A549 (cell line): ENCODE measurements around the gene KRTAP10-10.

ENCODE experiments used
- CHD4 ChIP-seq: fragments of 200-600 bp; sonication (generic); IDR thresholded peaks from 2 replicates; pipeline ENCODE4 v1.6.1; 2016; ENCODE audit warnings: antibody characterized with exemption, mild to moderate bottlenecking, borderline replicate concordance
- EHMT2 ChIP-seq: fragments of 200-600 bp; sonication (generic); IDR thresholded peaks from 2 replicates; pipeline ENCODE4 v1.6.1; 2016; ENCODE audit warnings: antibody characterized with exemption, low read depth, mild to moderate bottlenecking, moderate library complexity
- KDM5A ChIP-seq: fragments of 200-600 bp; sonication (generic); IDR thresholded peaks from 2 replicates; pipeline ENCODE4 v1.6.1; 2016; ENCODE audit warnings: antibody characterized with exemption, mild to moderate bottlenecking
- MYC ChIP-seq: IDR thresholded peaks from 2 replicates; pipeline ENCODE4 v1.6.1; 2012; ENCODE audit warnings: mild to moderate bottlenecking, inconsistent platforms, low read length, improper control_type of control experiment, borderline replicate concordance
- NPAS2 ChIP-seq: fragments of 250-450 bp; sonication (Bioruptor Pico); IDR thresholded peaks from 2 replicates; pipeline ENCODE4 v1.8.0; 2022; ENCODE audit warnings: mild to moderate bottlenecking, moderate library complexity, borderline replicate concordance
- POLR2A ChIP-seq: IDR thresholded peaks from 2 replicates; pipeline ENCODE4 v1.6.1; 2012; ENCODE audit warnings: mild to moderate bottlenecking, low read length
- RFX5 ChIP-seq: fragments of 450-650 bp; IDR thresholded peaks from 2 replicates; pipeline ENCODE4 v1.7.1; 2014; ENCODE audit warnings: antibody characterized with exemption, mild to moderate bottlenecking, moderate library complexity
- SMC3 ChIP-seq: fragments of >200 bp; sonication (Bioruptor Twin); formaldehyde crosslinking; IDR thresholded peaks from 3 replicates; pipeline ENCODE4 v1.6.1; 2018; ENCODE audit warnings: inconsistent platforms
- ZNF302 ChIP-seq: fragments of 250-450 bp; sonication (Bioruptor Pico); IDR thresholded peaks from 2 replicates; pipeline ENCODE4 v1.9.0; 2021; ENCODE audit warnings: inconsistent platforms, mild to moderate bottlenecking, moderate library complexity
- TF ChIP-seq, protein P1 (sequence below): fragments of >200 bp; sonication (Bioruptor Twin); formaldehyde crosslinking; IDR thresholded peaks from 3 replicates; pipeline ENCODE4 v1.5.1; 2016

DNA sequence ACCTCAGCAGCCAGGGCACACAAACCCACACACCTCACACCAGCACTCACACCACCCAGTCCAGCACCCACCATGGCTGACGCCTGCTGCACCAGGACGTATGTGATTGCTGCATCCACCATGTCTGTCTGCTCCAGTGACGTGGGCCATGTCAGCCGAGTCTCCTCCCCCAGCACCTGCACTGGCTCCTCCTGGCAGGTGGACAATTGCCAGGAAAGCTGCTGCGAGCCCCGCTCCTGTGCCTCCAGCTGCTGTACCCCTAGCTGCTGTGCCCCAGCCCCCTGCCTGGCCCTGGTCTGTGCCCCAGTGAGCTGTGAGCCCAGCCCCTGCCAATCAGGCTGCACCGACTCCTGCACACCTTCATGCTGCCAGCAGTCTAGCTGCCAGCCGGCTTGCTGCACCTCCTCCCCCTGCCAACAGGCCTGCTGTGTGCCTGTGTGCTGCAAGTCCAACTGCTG lies 25.1 kb upstream of the KRTAP10-10 start, which contains the start of gene KRTAP10-8:
- no peak for TF ChIP-seq CHD4
- TF ChIP-seq POLR2A = no peak
- no peak for TF ChIP-seq ZNF302 (CRISPR knock-in tag)
- no peak for TF ChIP-seq RFX5
- TF ChIP-seq KDM5A = no peak
- TF ChIP-seq NPAS2 (CRISPR knock-in tag) = no peak
- TF ChIP-seq, protein P1, sequence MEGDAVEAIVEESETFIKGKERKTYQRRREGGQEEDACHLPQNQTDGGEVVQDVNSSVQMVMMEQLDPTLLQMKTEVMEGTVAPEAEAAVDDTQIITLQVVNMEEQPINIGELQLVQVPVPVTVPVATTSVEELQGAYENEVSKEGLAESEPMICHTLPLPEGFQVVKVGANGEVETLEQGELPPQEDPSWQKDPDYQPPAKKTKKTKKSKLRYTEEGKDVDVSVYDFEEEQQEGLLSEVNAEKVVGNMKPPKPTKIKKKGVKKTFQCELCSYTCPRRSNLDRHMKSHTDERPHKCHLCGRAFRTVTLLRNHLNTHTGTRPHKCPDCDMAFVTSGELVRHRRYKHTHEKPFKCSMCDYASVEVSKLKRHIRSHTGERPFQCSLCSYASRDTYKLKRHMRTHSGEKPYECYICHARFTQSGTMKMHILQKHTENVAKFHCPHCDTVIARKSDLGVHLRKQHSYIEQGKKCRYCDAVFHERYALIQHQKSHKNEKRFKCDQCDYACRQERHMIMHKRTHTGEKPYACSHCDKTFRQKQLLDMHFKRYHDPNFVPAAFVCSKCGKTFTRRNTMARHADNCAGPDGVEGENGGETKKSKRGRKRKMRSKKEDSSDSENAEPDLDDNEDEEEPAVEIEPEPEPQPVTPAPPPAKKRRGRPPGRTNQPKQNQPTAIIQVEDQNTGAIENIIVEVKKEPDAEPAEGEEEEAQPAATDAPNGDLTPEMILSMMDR = no peak
- no peak for TF ChIP-seq SMC3
- TF ChIP-seq MYC = no peak
- no peak for TF ChIP-seq EHMT2
